COR-L47 (cell line): ENCODE measurements around the gene OLFM1.
"Not testable (repeated sequence)": the region's sequence is repeated elsewhere in the genome, so short reads cannot be mapped to it uniquely, and the experiment has no call there.

Source experiments
- DNase-seq: peaks from one replicate; lab custom pipeline; 2025; lab: John Stamatoyannopoulos, UW

Gene OLFM1

DNA sequence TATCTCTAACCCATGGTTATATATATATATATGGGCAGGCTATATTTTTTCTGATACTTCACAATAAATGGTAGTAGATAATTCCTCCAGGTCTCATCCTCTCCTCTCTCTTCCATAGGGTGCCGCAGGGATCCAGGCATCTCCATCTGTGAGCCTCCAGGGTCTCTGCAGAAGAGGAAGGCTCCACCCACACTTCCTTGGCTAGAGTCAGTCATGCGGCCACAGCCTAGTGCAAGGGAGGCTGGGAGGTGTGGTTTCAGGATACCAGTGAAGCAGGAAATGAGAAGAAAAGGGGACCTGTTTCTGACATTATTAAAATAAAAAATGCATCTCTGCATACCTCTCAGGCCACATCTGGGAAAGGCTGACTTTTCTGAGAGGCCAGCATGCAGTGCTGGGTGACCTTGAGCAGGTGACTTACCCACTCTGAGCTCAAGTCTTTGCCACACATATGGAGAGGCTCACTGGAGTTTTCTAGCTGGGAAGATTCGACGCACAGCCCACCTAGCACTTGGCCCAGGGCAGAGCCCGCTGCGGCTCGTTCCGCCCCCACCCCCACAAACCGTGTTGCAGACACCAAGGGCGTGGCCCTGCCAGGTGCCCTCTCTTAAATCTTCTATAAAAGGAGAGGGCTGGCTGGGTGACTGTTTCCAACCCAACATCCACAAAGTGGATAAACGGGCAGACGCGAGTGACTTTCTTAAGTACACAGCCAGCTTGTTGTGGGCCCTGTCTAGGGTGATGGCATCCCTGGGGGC lies 47.9 kb downstream of the OLFM1 start:
- no peak for DNase-seq

DNA sequence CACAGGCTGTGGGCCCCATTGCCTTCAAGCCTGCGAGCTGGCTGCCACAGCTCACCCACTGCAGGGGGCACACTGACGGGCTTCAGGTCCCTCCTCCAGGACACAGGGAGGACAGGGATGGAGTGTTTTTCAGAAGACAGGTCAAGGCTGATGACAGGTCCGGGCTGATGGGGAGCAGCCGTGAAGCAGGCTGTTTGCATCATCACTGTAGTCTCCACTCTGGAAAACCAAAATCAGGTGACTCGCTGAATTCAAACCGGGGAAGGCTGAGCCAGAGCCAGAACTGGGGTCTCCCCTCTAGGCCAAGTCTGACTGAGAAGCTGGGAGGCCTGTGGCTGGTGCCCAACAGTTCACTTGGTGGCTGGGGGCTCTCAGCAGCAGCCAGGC lies 48.5 kb downstream of the OLFM1 start:
- DNase-seq: no peak

GRCh38 chr9:135136481-135136880 lies 49.0 kb downstream of the OLFM1 start:
- DNase-seq: no peak

- DNase-seq: no peak
Measured at GRCh38 chr9:135136991-135137832, 49.7 kb downstream of the OLFM1 start.

DNA sequence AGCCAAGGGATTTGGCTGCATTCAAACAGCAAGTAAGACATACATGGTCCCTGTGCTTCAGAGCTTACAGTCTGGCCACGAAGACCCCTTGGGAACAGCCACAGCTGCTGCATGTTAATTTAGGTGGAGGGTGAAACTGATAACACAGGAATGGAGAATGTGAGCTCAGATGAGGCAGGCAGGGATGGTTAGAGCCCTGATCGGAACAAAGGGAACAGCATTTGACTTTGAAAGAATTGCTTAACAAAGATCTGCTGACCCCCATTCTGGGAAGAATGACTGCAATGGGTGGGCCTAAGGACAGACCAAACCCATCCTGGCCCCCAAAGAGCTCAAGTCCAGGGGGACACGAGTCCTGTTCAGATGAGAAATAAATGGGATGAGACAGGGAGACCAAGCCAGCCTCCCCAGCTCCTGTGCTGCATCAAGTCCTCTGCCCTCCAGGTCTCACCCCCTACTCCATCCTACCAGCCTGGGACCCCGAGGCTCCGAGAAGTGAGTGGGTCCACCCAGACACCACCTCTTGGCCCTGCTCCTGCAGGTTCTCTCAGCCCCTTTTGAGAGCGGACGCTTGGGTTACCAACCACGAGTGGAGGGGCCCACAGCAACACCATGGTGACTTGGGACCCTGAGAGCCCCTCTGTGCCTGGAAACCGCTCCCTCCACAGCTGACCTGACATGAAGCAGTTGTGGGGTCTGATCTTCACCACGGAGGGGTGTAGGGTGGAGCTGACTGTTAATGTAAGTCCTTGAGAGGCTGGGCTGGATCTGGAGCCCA lies 50.8 kb downstream of the OLFM1 start:
- no peak for DNase-seq

DNA sequence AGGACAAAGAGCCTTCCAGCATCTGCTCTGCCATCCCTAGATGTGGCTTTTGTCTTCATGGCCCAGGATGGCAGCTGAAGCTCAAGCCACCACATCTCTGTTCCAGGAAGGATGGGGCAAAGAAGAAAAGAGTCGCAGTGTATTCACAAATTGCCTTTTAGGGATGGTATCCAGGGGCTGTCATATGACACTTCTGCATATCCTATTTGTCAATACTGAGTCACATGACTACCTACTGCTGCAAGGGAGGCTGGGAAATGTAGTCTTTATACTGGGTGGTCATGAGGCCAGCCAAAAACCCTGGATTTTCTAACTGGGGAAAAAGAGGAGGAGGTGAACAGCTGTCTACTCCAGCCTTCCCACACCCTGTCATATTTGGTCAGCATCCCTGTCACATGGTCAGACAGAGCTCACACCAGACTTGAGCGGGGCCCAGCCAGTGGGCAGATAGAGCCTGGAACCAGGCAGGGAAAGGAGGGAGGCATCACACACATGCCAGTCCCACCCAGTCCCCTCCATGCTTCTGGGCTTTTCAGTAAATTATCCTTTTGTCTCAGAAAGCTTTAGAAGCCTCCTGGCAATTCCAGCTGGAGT lies 52.0 kb downstream of the OLFM1 start:
- no peak for DNase-seq

GRCh38 chr9:135141183-135141774 lies 53.8 kb downstream of the OLFM1 start:
- DNase-seq: no peak

- DNase-seq: no peak
Measured at GRCh38 chr9:135144581-135145170, 57.2 kb downstream of the OLFM1 start.

GRCh38 chr9:135145312-135145711 lies 57.8 kb downstream of the OLFM1 start:
- DNase-seq: no peak

DNA sequence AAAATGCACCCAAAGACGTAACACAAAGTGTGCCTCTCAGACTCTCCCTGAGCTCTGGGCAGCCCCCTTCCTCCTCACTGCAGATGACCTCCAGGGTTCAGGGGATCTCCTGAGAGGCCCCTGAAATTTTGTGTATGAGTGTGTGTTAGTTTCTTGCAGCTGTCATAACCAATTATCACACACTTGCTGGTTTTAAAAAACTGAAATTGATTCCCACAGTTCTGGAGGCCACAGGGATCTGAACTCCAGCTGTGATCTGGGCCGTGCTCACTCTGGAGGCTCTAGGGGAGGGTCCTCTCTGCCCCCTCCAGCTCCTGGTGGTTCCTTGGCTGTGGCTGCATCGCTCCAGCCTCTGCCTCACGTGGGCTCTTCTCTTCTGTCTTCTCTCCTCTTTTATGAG lies 58.8 kb downstream of the OLFM1 start:
- no peak for DNase-seq

GRCh38 chr9:135146766-135147473 lies 59.5 kb downstream of the OLFM1 start:
- no peak for DNase-seq

- no peak for DNase-seq
Measured at GRCh38 chr9:135147474-135147805, 60.0 kb downstream of the OLFM1 start.

DNA sequence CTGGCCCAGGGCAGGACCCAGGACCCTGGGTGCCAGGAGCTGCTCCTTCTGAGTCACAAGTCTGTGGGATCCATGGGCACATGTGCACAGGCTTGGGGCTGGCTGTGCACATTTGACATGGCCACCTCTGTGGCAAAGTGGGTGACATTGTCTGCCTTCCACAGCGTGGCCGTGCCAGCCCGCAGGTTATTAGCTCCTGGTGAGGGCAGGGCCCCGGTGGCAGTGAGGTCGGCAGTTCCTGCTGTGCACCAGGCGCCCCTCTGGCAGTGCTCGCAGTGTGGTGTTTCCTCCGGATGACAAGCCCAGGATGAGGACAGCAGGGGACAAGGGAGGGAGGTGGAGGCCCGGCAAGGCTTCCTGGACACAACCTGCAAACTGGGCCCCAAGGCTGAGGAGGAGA lies 60.5 kb downstream of the OLFM1 start:
- no peak for DNase-seq

GRCh38 chr9:135148386-135148785 lies 60.9 kb downstream of the OLFM1 start:
- DNase-seq: no peak

DNA sequence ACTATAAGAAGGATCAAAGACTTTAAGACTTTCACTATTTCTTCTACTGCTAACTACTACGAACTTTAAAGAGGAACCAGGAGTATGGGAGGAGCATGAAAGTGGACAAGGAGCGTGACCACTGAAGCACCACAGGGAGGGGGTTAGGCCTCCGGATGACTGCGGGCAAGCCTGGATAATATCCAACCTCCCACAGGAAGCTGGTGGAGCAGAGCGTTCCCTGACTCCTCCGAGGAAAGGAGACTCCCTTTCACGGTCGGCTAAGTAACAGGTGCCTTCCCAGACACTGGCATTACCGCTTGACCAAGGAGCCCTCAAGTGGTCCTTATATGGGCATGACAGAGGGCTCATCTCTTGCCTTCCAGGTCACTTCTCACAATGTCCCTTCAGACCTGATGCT lies 62.4 kb downstream of the OLFM1 start:
- not testable (repeated sequence) for DNase-seq

GRCh38 chr9:135150981-135151380 lies 63.5 kb downstream of the OLFM1 start:
- no peak for DNase-seq

DNA sequence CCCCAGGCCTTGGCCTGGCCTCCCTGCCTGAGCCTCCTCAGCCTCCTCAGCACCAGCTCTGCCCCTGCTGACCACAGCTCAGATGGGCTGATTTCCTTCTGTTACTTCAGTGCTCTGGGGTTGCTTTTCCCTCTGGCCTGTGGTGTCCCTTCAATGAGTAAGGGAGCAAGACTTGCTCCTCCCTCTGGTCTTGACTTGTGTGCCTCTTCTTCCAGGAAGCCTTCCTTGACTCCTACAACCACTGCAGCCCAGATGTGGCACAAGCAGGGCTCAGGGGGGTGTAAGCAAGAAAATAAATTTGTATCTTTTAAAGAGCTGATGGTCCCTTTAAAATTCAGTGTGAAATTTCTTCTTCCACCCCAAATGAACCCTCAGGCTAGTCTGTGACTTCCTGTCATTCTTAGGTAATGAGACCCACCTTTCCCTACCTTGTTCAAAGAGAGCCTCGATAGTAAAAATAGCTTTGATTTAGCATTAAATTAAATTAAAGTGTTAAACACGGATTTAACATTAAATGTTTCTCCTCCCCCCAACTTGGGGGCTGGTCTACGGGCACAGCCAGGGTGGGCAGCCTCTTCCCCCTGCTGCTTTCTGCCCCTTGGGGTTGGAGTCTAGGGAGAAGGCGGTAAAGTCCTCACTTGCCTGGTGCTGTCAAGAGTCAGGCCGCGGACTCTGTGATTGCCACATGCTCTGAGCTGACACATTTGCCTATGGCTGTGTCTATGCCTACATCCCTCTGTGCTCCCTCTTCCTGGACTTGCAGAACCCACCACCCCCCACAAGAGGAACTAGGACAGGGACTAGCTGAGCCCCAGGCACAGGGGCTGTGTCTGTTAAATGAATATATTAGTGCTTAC lies 64.5 kb downstream of the OLFM1 start:
- no peak for DNase-seq

DNA sequence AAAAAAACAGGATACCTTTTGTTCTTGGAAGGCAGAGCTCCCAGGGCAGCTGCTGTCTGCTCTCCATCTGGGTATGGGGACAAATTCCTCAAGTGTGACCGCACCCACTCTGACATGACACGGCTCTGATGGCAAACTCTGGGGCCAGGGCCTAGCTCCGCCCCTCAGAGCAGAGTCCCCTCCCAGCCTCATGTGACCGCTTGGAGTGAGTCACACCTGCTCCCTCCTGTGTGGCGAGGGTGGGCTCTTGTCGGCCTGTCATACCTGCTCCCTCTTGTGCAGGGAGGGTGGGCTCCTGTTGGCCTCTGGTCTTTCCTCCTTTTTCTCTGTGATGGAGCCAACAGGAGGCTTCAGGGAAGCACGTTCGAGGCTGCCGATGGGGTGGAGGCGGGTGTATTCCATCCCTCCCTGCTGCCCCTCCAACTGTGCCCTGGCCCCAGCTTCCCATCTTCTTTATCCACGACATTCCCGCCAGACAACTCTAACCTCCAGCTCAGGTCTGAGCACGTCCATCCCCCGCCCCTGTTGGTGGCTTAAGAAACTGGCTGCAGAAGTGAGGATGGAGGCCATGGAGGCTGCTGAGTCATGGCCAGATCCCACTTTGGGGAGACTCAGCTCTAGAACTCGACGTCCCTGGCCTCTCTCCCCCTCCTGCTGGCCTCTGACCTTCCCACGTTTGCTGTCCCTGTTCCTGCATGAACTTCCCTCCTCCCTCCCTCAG lies 65.3 kb downstream of the OLFM1 start:
- DNase-seq: no peak

GRCh38 chr9:135154050-135154615 lies 66.7 kb downstream of the OLFM1 start:
- no peak for DNase-seq
